Heart left ventricle (tissue), 16 donors: ENCODE results near the gene TUBB. TPM values are rescaled to one million over a fixed set of nuclear protein-coding genes. Genes with fewer than 3 reads are reported as not detected.
"Not testable (repeated sequence)": the region's sequence is repeated elsewhere in the genome, so short reads cannot be mapped to it uniquely, and the experiment has no call there.

ENCODE experiments used
- ATAC-seq, 4 donors: fragments of 200-7000 bp; cut with Tn5 transposase; one replicate each; pipeline ENCODE4 v1.9.1; 2020 to 2022; ENCODE audit warnings: moderate library complexity in 4 of 4, mild to moderate bottlenecking in 3 of 4, moderate number of reproducible peaks in 1 of 4
- DNase-seq, 5 donors: peaks; one replicate each; pipeline ENCODE4 v3.0.0-alpha.2; 2020
- H3K27ac ChIP-seq, 12 donors: fragments of 200-600 bp; sonication (generic) in 4 of 12; one replicate each; pipeline versions ENCODE4 v1.5.0 to v1.8.0; 2016 to 2022; ENCODE audit warnings: mild to moderate bottlenecking in 2 of 12
- H3K27me3 ChIP-seq, 9 donors: fragments of 200-600 bp; sonication (generic) in 2 of 9; one replicate each; pipeline versions ENCODE4 v1.5.1 to v1.8.0; 2016 to 2022; ENCODE audit warnings: mild to moderate bottlenecking in 3 of 9
- H3K36me3 ChIP-seq, 9 donors: fragments of 200-600 bp; sonication (generic) in 2 of 9; one replicate each; pipeline versions ENCODE4 v1.5.0 to v1.8.0; 2018 to 2022; ENCODE audit warnings: mild to moderate bottlenecking in 2 of 9
- H3K4me1 ChIP-seq, 12 donors: fragments of 200-600 bp; sonication (generic) in 4 of 12; one replicate each; pipeline versions ENCODE4 v1.5.0 to v1.8.0; 2016 to 2022; ENCODE audit warnings: mild to moderate bottlenecking in 3 of 12
- H3K4me3 ChIP-seq, 12 donors: fragments of 200-600 bp; sonication (generic) in 4 of 12; one replicate each; pipeline versions ENCODE4 v1.5.0 to v1.8.0; 2017 to 2022; ENCODE audit warnings: mild to moderate bottlenecking in 9 of 12, moderate library complexity in 4 of 12
- H3K9me3 ChIP-seq, 12 donors: fragments of 200-600 bp; sonication (generic) in 4 of 12; one replicate each; pipeline versions ENCODE4 v1.5.0 to v1.8.0; 2016 to 2022; ENCODE audit warnings: mild to moderate bottlenecking in 1 of 12
- POLR2A ChIP-seq, 2 donors: fragments of 450-650 bp; IDR thresholded peaks; one replicate each; pipeline ENCODE4 v1.6.1; 2017; ENCODE audit warnings: antibody characterized with exemption in 2 of 2, mild to moderate bottlenecking in 2 of 2, moderate library complexity in 2 of 2
- whole genome bisulfite sequencing, 4 donors: extraction: QIAGEN DNeasy Blood & Tissue Kit in 2 of 4; methylation state at CpG; one replicate each; pipeline versions ENCODE4 v1.1.5 to v1.1.7; 2013 to 2018; 5-methylcytosine and 5-hydroxymethylcytosine counted together
- intact Hi-C, 10 donors: fragments of 100-400 bp; cut with DNase I; formaldehyde crosslinking; loops; one replicate each; pipeline versions ENCODE4 v1.11.1 to v1.14.2; 2022
- polyA plus RNA-seq, 2 donors: library from polyadenylated mRNA; stranded (reverse); fragments of 200-250 nt; gene quantifications; one replicate each; pipeline ENCODE4 v1.2.3, GENCODE V29; 2013
- total RNA-seq, 9 donors: library from RNA; depleted of rRNA in 2 of 9; stranded (reverse); fragments of >200 nt in 2 of 9; fragmentation: NEBNext Ultra II Directional in 3 of 9; extraction: Animal tissue kit (Norgen Biotek cat#: 25700) in 3 of 9; gene quantifications; one replicate each; pipeline versions ENCODE4 v1.1.0 to v1.2.4, GENCODE V29; 2016 to 2023
- TF ChIP-seq, protein P1 (sequence below), 12 donors: fragments of 200-600 bp; sonication (generic) in 4 of 12; IDR thresholded peaks; one replicate each; pipeline versions ENCODE4 v1.5.0 to v1.8.0; 2018 to 2022; ENCODE audit warnings: antibody characterized with exemption in 12 of 12, mild to moderate bottlenecking in 5 of 12
- donor health status: ischemic (EF 13 %, LVEDD 7.1; RV severe dilation, severe dysfunction).
- donor health status: healthy with polysubstance abuse.
- donor health status: DM: no; HTN: yes; CAD: no.
- donor health status: DM: no; HTN: no; CAD: no.
- donor health status: ischemic (EF 25% LVEDD 6.9; RV normal size, moderate dysfunction).
- donor health status: ischemic (EF 25% LVEDD 5.7; RV mildly dilated, moderate dysfunction).
- donor health status: healthy.
- donor health status: DM: yes; HTN: yes; CAD: no.
- donor health status: ischemic (EF 35%, LVEDD 5.7; RV mildly dilated, moderate dysfunction).
- donor health status: nonischemic (EF 11% LVEDD 7.7; RV severe dilation, severe dysfunction).
- donor health status: DM: yes; HTN: yes; CAD: no.
- donor health status: PGD.
- donor health status: ischemic (EF 29% LVEDD 5.4; RV normal size, mild dysfunction).
- donor health status: nonischemic (EF 23%, LVEDD 6.1; RV moderate dilation, normal function).

The TUBB gene
- total and polyA plus RNA-seq, 11 donors = 183 to 497 (median 238) TPM

DNA sequence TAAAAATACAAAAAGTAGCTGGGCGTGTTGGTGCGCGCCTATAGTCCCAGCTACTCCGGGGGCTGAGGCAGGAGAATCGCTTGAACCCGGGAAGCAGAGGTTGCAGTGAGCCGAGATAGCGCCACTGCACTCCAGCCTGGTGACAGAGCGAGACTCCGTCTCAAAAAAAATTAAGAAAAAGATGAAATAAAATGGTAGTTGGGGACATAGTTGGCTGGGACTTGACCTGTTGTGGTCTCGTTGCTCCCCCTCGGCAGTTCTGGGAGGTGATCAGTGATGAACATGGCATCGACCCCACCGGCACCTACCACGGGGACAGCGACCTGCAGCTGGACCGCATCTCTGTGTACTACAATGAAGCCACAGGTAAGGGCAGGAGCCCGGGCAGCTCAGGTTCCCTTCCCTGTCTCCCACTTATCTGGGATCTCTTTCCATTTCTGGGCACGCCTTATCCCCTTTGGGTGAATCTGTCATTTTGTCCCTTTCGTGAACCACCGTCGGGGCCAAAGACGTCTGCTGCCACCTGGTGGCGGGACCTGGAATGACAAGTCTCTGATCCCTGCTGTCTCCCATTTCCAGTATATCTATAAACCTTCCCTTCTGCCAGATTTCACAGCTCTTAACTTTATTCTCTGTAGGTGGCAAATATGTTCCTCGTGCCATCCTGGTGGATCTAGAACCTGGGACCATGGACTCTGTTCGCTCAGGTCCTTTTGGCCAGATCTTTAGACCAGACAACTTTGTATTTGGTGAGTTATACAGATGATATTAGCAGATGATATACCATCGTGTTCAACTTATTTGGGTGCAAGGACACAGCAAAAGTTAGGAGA lies 2.3 kb downstream of the TUBB start:
- TF ChIP-seq, protein P1, sequence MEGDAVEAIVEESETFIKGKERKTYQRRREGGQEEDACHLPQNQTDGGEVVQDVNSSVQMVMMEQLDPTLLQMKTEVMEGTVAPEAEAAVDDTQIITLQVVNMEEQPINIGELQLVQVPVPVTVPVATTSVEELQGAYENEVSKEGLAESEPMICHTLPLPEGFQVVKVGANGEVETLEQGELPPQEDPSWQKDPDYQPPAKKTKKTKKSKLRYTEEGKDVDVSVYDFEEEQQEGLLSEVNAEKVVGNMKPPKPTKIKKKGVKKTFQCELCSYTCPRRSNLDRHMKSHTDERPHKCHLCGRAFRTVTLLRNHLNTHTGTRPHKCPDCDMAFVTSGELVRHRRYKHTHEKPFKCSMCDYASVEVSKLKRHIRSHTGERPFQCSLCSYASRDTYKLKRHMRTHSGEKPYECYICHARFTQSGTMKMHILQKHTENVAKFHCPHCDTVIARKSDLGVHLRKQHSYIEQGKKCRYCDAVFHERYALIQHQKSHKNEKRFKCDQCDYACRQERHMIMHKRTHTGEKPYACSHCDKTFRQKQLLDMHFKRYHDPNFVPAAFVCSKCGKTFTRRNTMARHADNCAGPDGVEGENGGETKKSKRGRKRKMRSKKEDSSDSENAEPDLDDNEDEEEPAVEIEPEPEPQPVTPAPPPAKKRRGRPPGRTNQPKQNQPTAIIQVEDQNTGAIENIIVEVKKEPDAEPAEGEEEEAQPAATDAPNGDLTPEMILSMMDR (IDR thresholded peaks at IDR 0.05) = peak; percentile 92 to 99 (median 96)
- no peak for TF ChIP-seq POLR2A (IDR thresholded peaks at IDR 0.05)
- H3K4me3 ChIP-seq = peak overlapping the region in 11 of 12 donors; percentile 66 to 94 (median 86)
- no peaks in the 10 kb centered on the region for H3K9me3 ChIP-seq
- ATAC-seq = peak; percentile 1 to 10 (median 2)
- 14 to 21% (median 17%) methylated on average over 27 of the region's 27 CpGs for WGBS, 4 donors
- peaks cover 0 to 58% (median 49%) of the 10 kb centered on the region in 9 donors for H3K36me3 ChIP-seq
- intact Hi-C loops = loop anchor here (1.0 to 10.0 kb wide), 10 partner anchors 20 to 362 kb away; partner anchors contain the start of genes GNL1 (in 2 of the 10), MRPS18B (in 2 of the 10), PPP1R10 (in 2 of the 10) and PRR3 (in 2 of the 10)
- peaks cover 0 to 68% (median 46%) of the 10 kb centered on the region in 12 donors for H3K4me1 ChIP-seq
- H3K27ac ChIP-seq = peak overlapping the region in 11 of 12 donors; percentile 4 to 99 (median 96)
- peak; percentile 74 to 88 (median 81) for DNase-seq
- no peaks in the 10 kb centered on the region for H3K27me3 ChIP-seq

DNA sequence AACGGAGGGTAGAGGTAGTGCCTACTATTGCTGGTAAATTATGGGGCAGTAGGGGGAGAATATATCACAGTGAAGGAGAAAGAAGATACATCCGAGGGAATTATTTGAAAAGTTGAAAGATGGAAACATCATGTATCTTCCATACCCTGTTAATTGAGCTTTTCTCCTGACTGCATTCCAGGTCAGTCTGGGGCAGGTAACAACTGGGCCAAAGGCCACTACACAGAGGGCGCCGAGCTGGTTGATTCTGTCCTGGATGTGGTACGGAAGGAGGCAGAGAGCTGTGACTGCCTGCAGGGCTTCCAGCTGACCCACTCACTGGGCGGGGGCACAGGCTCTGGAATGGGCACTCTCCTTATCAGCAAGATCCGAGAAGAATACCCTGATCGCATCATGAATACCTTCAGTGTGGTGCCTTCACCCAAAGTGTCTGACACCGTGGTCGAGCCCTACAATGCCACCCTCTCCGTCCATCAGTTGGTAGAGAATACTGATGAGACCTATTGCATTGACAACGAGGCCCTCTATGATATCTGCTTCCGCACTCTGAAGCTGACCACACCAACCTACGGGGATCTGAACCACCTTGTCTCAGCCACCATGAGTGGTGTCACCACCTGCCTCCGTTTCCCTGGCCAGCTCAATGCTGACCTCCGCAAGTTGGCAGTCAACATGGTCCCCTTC lies 3.1 kb downstream of the TUBB start:
- H3K27me3 ChIP-seq, ATAC-seq, DNase-seq, H3K9me3 ChIP-seq: not testable (repeated sequence)
- H3K36me3 ChIP-seq = peaks cover 0 to 66% (median 57%) of the 10 kb centered on the region in 9 donors
- WGBS, 4 donors = 53 to 59% (median 57%) methylated on average over 16 of the region's 16 CpGs
- intact Hi-C loops = loop anchor here in 9 of 10 donors (2.0 to 10.0 kb wide), 8 partner anchors 20 to 362 kb away; partner anchors contain the start of genes GNL1 (in 2 of the 9), MRPS18B (in 2 of the 9), PPP1R10 (in 2 of the 9) and PRR3 (in 2 of the 9)
- peak overlapping the region in 3 of 12 donors; percentile 97 to 99 (median 98) for H3K27ac ChIP-seq
- peak overlapping the region in 2 of 12 donors; percentile 78 to 94 for H3K4me3 ChIP-seq
- H3K4me1 ChIP-seq = peaks cover 0 to 62% (median 41%) of the 10 kb centered on the region in 12 donors

DNA sequence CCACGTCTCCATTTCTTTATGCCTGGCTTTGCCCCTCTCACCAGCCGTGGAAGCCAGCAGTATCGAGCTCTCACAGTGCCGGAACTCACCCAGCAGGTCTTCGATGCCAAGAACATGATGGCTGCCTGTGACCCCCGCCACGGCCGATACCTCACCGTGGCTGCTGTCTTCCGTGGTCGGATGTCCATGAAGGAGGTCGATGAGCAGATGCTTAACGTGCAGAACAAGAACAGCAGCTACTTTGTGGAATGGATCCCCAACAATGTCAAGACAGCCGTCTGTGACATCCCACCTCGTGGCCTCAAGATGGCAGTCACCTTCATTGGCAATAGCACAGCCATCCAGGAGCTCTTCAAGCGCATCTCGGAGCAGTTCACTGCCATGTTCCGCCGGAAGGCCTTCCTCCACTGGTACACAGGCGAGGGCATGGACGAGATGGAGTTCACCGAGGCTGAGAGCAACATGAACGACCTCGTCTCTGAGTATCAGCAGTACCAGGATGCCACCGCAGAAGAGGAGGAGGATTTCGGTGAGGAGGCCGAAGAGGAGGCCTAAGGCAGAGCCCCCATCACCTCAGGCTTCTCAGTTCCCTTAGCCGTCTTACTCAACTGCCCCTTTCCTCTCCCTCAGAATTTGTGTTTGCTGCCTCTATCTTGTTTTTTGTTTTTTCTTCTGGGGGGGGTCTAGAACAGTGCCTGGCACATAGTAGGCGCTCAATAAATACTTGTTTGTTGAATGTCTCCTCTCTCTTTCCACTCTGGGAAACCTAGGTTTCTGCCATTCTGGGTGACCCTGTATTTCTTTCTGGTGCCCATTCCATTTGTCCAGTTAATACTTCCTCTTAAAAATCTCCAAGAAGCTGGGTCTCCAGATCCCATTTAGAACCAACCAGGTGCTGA lies 3.9 kb downstream of the TUBB start:
- intact Hi-C loops = loop anchor here in 9 of 10 donors (2.0 to 10.0 kb wide), 8 partner anchors 19 to 361 kb away; partner anchors contain the start of genes GNL1 (in 2 of the 9), MRPS18B (in 2 of the 9), PPP1R10 (in 2 of the 9) and PRR3 (in 2 of the 9)
- Histone ChIP-seq H3K4me3 (peak overlapping the region in 1 of 12 donors; percentile 17), H3K36me3 (peaks cover 0 to 74% (median 65%) of the 10 kb centered on the region in 9 donors), H3K27ac (peak overlapping the region in 2 of 12 donors; percentile 25 to 44), H3K4me1 (peaks cover 0 to 54% (median 36%) of the 10 kb centered on the region in 12 donors)
- not testable (repeated sequence) for DNase-seq, H3K9me3 ChIP-seq, H3K27me3 ChIP-seq, ATAC-seq
- WGBS, 4 donors = 51 to 60% (median 56%) methylated on average over 22 to 29 of the region's 29 CpGs

DNA sequence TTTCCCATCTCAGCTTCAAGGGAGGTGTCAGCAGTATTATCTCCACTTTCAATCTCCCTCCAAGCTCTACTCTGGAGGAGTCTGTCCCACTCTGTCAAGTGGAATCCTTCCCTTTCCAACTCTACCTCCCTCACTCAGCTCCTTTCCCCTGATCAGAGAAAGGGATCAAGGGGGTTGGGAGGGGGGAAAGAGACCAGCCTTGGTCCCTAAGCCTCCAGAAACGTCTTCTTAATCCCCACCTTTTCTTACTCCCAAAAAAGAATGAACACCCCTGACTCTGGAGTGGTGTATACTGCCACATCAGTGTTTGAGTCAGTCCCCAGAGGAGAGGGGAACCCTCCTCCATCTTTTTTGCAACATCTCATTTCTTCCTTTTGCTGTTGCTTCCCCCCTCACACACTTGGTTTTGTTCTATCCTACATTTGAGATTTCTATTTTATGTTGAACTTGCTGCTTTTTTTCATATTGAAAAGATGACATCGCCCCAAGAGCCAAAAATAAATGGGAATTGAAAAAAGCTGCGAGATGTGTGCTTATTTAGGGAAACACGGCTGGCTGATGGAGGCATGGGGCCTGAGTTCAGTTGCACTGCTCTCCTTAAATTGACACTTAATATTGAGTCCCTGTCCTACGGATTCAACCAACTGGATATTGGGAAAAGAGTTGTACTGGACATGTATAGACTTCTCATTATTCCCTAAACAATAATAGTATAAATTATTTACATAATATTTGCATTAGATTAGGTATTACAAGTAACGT lies 4.9 kb downstream of the TUBB start:
- WGBS, 4 donors = 31 to 35% (median 33%) methylated on average over 6 of the region's 6 CpGs
- TF ChIP-seq POLR2A (IDR thresholded peaks at IDR 0.05) = no peak
- TF ChIP-seq, protein P1 (IDR thresholded peaks at IDR 0.05) = no peak
- H3K36me3 ChIP-seq = peaks cover 0 to 84% (median 75%) of the 10 kb centered on the region in 9 donors
- ATAC-seq = no peak
- peaks cover 0 to 47% (median 30%) of the 10 kb centered on the region in 12 donors for H3K4me1 ChIP-seq
- H3K27ac ChIP-seq = peak overlapping the region in 4 of 12 donors; percentile 19 to 44 (median 24)
- no peak for DNase-seq
- no peaks in the 10 kb centered on the region for H3K9me3 ChIP-seq
- H3K4me3 ChIP-seq = no peak overlapping the region
- H3K27me3 ChIP-seq = no peaks in the 10 kb centered on the region
- intact Hi-C loops = loop anchor here in 6 of 10 donors (5.0 to 10.0 kb wide), 7 partner anchors 108 to 360 kb away; partner anchors contain the start of genes GNL1 (in 2 of the 6), MRPS18B (in 2 of the 6), PPP1R10 (in 2 of the 6) and PRR3 (in 2 of the 6)
